NB4 (cell line): ENCODE data around the gene COL23A1.

Experiments used
- DNase-seq: peaks from one replicate; pipeline ENCODE4 v3.0.0; 2010; ENCODE audit warnings: low read depth
- H3K4me3 ChIP-seq: one replicate; pipeline ENCODE4 v1.5.1; 2011; ENCODE audit warnings: mild to moderate bottlenecking, low read depth, low read length, moderate library complexity
- CTCF ChIP-seq: IDR thresholded peaks from one replicate; pipeline ENCODE4 v1.5.1; 2012; ENCODE audit warnings: low read depth, low read length
- MAX ChIP-seq: IDR thresholded peaks from 2 replicates; pipeline ENCODE4 v1.6.1; 2011; ENCODE audit warnings: low read depth, low read length
- MYC ChIP-seq: IDR thresholded peaks from 2 replicates; pipeline ENCODE4 v1.6.1; 2011; ENCODE audit warnings: low read depth, low read length
- POLR2A ChIP-seq: IDR thresholded peaks from 2 replicates; pipeline ENCODE4 v1.6.1; 2011; ENCODE audit warnings: mild to moderate bottlenecking; ENCODE audit not compliant: insufficient read length; ENCODE audit errors: extremely low read depth

COL23A1 gene

GRCh38 chr5:178595150-178595549, 5.0 kb upstream of the COL23A1 start:
- no peak for DNase-seq
- H3K4me3 ChIP-seq = no peak overlapping the region
- no peak for TF ChIP-seq CTCF

- no peak overlapping the region for H3K4me3 ChIP-seq
- TF ChIP-seq MAX = no peak
- TF ChIP-seq POLR2A = no peak
- TF ChIP-seq MYC = no peak
- TF ChIP-seq CTCF = no peak
Measured at GRCh38 chr5:178590924-178591423, 781 bp upstream of the COL23A1 start.

GRCh38 chr5:178589180-178590140, 733 bp downstream of the COL23A1 start:
- peak; percentile 77 for DNase-seq
- H3K4me3 ChIP-seq = peak overlapping the region; percentile 75
- TF ChIP-seq MAX (no peak), CTCF (no peak), MYC (peak; percentile 51; the same call in 1 of the 2 replicates), POLR2A (no peak)

More at GRCh38 chr5:178590924-178591423, 781 bp upstream of the COL23A1 start:
- DNase-seq = no peak

- TF ChIP-seq POLR2A (no peak), CTCF (no peak), MYC (no peak), MAX (no peak)
- DNase-seq = no peak
- peak overlapping the region; percentile 75 for H3K4me3 ChIP-seq
Measured at GRCh38 chr5:178588769-178589168, 1.4 kb downstream of the COL23A1 start.

- peak overlapping the region; percentile 75 for H3K4me3 ChIP-seq
- peak; percentile 29 for DNase-seq
- no peak for TF ChIP-seq MAX
- no peak for TF ChIP-seq MYC
- no peak for TF ChIP-seq CTCF
- no peak for TF ChIP-seq POLR2A
Measured at GRCh38 chr5:178587763-178588611, 2.2 kb downstream of the COL23A1 start.
